ENCODE data around the gene RGS2. TPM values are rescaled to one million over a fixed set of nuclear protein-coding genes. Genes with fewer than 3 reads are reported as not detected.

Gene RGS2
- total RNA-seq, 1 donor from 2014 or later, result 15.8 TPM

- Histone ChIP-seq H3K27ac (replicated peaks) (no peak overlapping the region), H3K4me3 (no peak overlapping the region), H3K27me3 (ENCODE audit: low read depth) (no peaks in the 10 kb centered on the region), H3K36me3 (no peaks in the 10 kb centered on the region), H3K9me3 (replicated peaks) (no peaks in the 10 kb centered on the region), H3K4me1 (peaks cover 4% of the 10 kb centered on the region)
- TF ChIP-seq, protein P1, sequence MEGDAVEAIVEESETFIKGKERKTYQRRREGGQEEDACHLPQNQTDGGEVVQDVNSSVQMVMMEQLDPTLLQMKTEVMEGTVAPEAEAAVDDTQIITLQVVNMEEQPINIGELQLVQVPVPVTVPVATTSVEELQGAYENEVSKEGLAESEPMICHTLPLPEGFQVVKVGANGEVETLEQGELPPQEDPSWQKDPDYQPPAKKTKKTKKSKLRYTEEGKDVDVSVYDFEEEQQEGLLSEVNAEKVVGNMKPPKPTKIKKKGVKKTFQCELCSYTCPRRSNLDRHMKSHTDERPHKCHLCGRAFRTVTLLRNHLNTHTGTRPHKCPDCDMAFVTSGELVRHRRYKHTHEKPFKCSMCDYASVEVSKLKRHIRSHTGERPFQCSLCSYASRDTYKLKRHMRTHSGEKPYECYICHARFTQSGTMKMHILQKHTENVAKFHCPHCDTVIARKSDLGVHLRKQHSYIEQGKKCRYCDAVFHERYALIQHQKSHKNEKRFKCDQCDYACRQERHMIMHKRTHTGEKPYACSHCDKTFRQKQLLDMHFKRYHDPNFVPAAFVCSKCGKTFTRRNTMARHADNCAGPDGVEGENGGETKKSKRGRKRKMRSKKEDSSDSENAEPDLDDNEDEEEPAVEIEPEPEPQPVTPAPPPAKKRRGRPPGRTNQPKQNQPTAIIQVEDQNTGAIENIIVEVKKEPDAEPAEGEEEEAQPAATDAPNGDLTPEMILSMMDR (IDR thresholded peaks at IDR 0.05; ENCODE audit: borderline replicate concordance), result no peak
- intact Hi-C loops (cut with micrococcal nuclease), result no loop called here
- DNase-seq, result no peak
Observed at GRCh38 chr1:192764675-192765074, 44.2 kb upstream of the RGS2 start.

- DNase-seq, result no peak
- H3K27ac ChIP-seq (replicated peaks), result no peak overlapping the region
- peaks cover 4% of the 10 kb centered on the region for H3K4me1 ChIP-seq
- no peaks in the 10 kb centered on the region for H3K9me3 ChIP-seq (replicated peaks)
- H3K36me3 ChIP-seq, result no peaks in the 10 kb centered on the region
- TF ChIP-seq, protein P1 (IDR thresholded peaks at IDR 0.05; ENCODE audit: borderline replicate concordance), result no peak
- no peaks in the 10 kb centered on the region for H3K27me3 ChIP-seq (ENCODE audit: low read depth)
- H3K4me3 ChIP-seq, result no peak overlapping the region
- intact Hi-C loops (cut with micrococcal nuclease), result no loop called here
Observed at GRCh38 chr1:192766009-192766625, 42.7 kb upstream of the RGS2 start.

- no peaks in the 10 kb centered on the region for H3K27me3 ChIP-seq (ENCODE audit: low read depth)
- intact Hi-C loops (cut with micrococcal nuclease), result no loop called here
- H3K27ac ChIP-seq (replicated peaks), result no peak overlapping the region
- TF ChIP-seq, protein P1 (IDR thresholded peaks at IDR 0.05; ENCODE audit: borderline replicate concordance), result no peak
- H3K4me3 ChIP-seq, result no peak overlapping the region
- no peaks in the 10 kb centered on the region for H3K9me3 ChIP-seq (replicated peaks)
- DNase-seq, result no peak
- H3K36me3 ChIP-seq, result no peaks in the 10 kb centered on the region
- H3K4me1 ChIP-seq, result peaks cover 4% of the 10 kb centered on the region
Observed at GRCh38 chr1:192766876-192767275, 42.0 kb upstream of the RGS2 start.

DNA sequence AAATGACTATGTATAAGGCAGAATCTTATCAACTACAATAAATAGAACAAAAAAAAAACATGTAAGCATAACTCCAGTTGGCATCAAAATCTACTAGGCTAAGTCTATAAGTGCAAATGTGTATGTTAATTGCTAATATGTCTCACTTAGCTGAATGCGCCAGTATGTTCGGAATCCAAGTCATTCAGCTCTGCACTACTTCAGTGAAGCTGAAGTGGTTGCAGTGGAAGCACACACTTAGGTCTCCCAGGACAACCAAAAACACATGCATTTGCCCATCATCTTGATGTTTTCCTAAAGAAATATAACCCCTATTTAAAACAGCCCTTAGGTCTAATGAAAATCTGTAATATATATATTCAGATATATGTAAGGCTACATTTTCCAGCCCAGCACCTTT is 41.0 kb upstream of the RGS2 start:
- DNase-seq, result no peak
- no peak overlapping the region for H3K4me3 ChIP-seq
- no peaks in the 10 kb centered on the region for H3K27me3 ChIP-seq (ENCODE audit: low read depth)
- TF ChIP-seq, protein P1 (IDR thresholded peaks at IDR 0.05; ENCODE audit: borderline replicate concordance), result no peak
- intact Hi-C loops (cut with micrococcal nuclease), result no loop called here
- H3K9me3 ChIP-seq (replicated peaks), result no peaks in the 10 kb centered on the region
- no peaks in the 10 kb centered on the region for H3K36me3 ChIP-seq
- H3K27ac ChIP-seq (replicated peaks), result peak overlapping the region; percentile 54
- H3K4me1 ChIP-seq, result peaks cover 4% of the 10 kb centered on the region

- DNase-seq, result no peak
- Histone ChIP-seq H3K27ac (replicated peaks) (peak overlapping the region; percentile 54), H3K9me3 (replicated peaks) (no peaks in the 10 kb centered on the region), H3K36me3 (no peaks in the 10 kb centered on the region), H3K27me3 (ENCODE audit: low read depth) (no peaks in the 10 kb centered on the region), H3K4me1 (peaks cover 4% of the 10 kb centered on the region), H3K4me3 (no peak overlapping the region)
- TF ChIP-seq, protein P1 (IDR thresholded peaks at IDR 0.05; ENCODE audit: borderline replicate concordance), result no peak
- intact Hi-C loops (cut with micrococcal nuclease), result no loop called here
Observed at GRCh38 chr1:192768463-192768862, 40.4 kb upstream of the RGS2 start.

Measured in left ventricle myocardium inferior (tissue), 1 donor.